Activated B cell treated with CpG ODN at 0.5 μM for 24 hours (primary cell): ENCODE results near the gene CTBP1. TPM values are rescaled to one million over a fixed set of nuclear protein-coding genes. Genes with fewer than 3 reads are reported as not detected.

Experiments used
- ATAC-seq: fragments of 200-7000 bp; cut with Tn5 transposase; one replicate; pipeline ENCODE4 v1.10.0; 2021; ENCODE audit warnings: low read depth, mild to moderate bottlenecking, moderate library complexity
- CTCF ChIA-PET: fragments of 350-600 bp; sonication (Branson Sonifier 250); formaldehyde crosslinking; loops from one replicate; lab custom pipeline; 2021; ENCODE audit warnings: antibody characterized with exemption; lab: Charles Lee
- POLR2A ChIA-PET: fragments of 350-600 bp; sonication (Branson Sonifier 250); formaldehyde crosslinking; loops from one replicate; lab custom pipeline; 2021; ENCODE audit warnings: antibody characterized with exemption; lab: Charles Lee
- DNase-seq: peaks from one replicate; pipeline ENCODE4 v3.0.0; 2022
- H3K27ac Mint-ChIP-seq: one replicate; pipeline ENCODE4 v1.8.0; 2020; ENCODE audit warnings: mixed read lengths
- H3K27me3 Mint-ChIP-seq: one replicate; pipeline ENCODE4 v1.8.0; 2021; ENCODE audit warnings: mixed read lengths
- H3K36me3 Mint-ChIP-seq: one replicate; pipeline ENCODE4 v1.8.0; 2021; ENCODE audit warnings: low read depth, mixed read lengths
- H3K4me1 Mint-ChIP-seq: one replicate; pipeline ENCODE4 v1.8.0; 2021; ENCODE audit warnings: mixed read lengths
- H3K4me3 Mint-ChIP-seq: one replicate; pipeline ENCODE4 v1.8.0; 2020; ENCODE audit warnings: mild to moderate bottlenecking, mixed read lengths
- H3K9me3 Mint-ChIP-seq: one replicate; pipeline ENCODE4 v1.8.0; 2020; ENCODE audit warnings: mixed read lengths
- intact Hi-C: fragments of 100-400 bp; cut with micrococcal nuclease; formaldehyde crosslinking; loops from one replicate; pipeline ENCODE4 v1.15.1; 2024
- total RNA-seq: library from RNA; stranded (reverse); gene quantifications from 2 replicates; pipeline ENCODE4 v1.2.3, GENCODE V29; 2022
- TF ChIP-seq, protein P1 (sequence below): fragments of 200-600 bp; IDR thresholded peaks from one replicate; pipeline ENCODE4 v1.8.0; 2022; ENCODE audit warnings: antibody characterized with exemption, mild to moderate bottlenecking

CTBP1 gene
- total RNA-seq, 1 donor from 2014 or later = 175 TPM

DNA sequence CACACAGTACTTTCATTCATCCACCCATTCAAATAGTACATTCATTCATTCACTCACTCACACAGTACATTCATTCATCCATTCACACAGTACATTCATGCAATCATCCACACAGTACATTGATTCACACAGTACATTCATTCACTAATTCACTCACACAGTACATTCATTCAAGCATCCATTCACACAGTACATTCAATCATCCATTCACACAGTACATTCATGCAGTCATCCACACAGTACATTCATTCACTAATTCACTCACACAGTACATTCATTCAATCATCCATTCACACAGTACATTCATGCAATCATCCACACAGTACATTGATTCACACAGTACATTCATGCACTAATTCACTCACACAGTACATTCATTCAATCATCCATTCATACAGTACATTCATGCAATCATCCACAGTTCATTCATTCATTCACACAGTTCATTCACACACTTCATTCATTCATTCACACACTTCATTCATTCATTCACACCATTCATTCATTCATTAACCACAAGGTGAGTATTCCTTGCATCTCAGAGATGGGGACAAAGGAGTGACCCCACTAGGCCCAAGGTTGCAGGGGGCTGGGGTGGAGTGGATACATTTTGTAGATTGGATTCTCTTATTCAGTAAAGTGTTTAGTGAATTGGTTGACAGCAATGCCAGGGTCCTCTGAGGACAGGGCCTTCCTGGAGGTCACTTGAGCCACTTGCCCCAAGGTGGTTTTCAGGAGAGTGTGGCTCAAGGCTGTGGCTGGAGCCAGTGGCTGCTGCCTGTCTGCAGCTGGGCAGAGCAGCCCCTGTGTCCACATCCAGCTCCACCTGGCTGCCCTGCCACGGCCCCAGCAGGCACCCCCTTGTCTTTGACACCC is 72.3 kb downstream of the CTBP1 start:
- ATAC-seq (no peak), DNase-seq (no peak)
- Mint-ChIP-seq H3K36me3 (peaks cover 2% of the 10 kb centered on the region), H3K27ac (no peak overlapping the region), H3K4me3 (no peak overlapping the region), H3K4me1 (peaks cover 4% of the 10 kb centered on the region), H3K27me3 (no peaks in the 10 kb centered on the region), H3K9me3 (peaks cover 8% of the 10 kb centered on the region)
- ChIA-PET POLR2A (no interaction called here), CTCF (no interaction called here)
- TF ChIP-seq, protein P1, sequence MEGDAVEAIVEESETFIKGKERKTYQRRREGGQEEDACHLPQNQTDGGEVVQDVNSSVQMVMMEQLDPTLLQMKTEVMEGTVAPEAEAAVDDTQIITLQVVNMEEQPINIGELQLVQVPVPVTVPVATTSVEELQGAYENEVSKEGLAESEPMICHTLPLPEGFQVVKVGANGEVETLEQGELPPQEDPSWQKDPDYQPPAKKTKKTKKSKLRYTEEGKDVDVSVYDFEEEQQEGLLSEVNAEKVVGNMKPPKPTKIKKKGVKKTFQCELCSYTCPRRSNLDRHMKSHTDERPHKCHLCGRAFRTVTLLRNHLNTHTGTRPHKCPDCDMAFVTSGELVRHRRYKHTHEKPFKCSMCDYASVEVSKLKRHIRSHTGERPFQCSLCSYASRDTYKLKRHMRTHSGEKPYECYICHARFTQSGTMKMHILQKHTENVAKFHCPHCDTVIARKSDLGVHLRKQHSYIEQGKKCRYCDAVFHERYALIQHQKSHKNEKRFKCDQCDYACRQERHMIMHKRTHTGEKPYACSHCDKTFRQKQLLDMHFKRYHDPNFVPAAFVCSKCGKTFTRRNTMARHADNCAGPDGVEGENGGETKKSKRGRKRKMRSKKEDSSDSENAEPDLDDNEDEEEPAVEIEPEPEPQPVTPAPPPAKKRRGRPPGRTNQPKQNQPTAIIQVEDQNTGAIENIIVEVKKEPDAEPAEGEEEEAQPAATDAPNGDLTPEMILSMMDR = no peak
- intact Hi-C loops = no loop called here

DNA sequence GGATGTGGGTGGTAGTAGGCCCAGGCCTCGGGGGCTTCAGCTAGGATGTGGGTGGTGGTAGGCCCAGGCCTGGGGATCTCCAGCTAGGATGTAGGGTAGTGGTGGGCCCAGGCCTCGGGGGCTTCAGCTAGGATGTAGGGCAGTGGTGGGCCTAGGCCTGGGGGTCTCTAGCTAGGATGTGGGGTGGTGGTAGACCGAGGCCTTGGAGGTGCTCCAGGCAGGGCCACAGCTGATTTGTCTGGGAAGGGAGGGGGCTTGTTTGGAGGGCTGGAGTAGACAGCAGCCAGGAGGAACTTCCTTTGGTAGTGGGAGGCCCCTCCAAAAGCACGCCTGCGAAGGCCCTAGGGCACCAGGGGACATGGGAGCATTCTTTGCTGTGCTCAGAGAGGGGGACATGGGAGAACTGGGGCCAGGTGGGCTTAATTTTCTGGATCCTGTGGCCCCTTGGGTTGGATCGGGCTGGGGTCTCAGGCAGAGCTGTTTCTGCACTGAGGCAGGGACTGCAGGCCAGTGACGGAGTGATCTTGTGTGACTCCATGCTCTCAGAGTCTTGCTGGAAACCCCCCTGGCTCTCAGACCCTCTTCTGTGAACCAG is 73.2 kb downstream of the CTBP1 start:
- Mint-ChIP-seq H3K9me3 (peaks cover 2% of the 10 kb centered on the region), H3K36me3 (no peaks in the 10 kb centered on the region), H3K4me3 (no peak overlapping the region), H3K27ac (no peak overlapping the region), H3K27me3 (peaks cover 2% of the 10 kb centered on the region), H3K4me1 (peaks cover 9% of the 10 kb centered on the region)
- ChIA-PET CTCF (no interaction called here), POLR2A (interaction anchor here (0.7 kb wide), 1 partner anchor 19 kb away, joined by 3 read pairs; no protein-coding TSS in a partner anchor)
- ATAC-seq = no peak
- intact Hi-C loops = no loop called here
- no peak for DNase-seq
- TF ChIP-seq, protein P1 = no peak

DNA sequence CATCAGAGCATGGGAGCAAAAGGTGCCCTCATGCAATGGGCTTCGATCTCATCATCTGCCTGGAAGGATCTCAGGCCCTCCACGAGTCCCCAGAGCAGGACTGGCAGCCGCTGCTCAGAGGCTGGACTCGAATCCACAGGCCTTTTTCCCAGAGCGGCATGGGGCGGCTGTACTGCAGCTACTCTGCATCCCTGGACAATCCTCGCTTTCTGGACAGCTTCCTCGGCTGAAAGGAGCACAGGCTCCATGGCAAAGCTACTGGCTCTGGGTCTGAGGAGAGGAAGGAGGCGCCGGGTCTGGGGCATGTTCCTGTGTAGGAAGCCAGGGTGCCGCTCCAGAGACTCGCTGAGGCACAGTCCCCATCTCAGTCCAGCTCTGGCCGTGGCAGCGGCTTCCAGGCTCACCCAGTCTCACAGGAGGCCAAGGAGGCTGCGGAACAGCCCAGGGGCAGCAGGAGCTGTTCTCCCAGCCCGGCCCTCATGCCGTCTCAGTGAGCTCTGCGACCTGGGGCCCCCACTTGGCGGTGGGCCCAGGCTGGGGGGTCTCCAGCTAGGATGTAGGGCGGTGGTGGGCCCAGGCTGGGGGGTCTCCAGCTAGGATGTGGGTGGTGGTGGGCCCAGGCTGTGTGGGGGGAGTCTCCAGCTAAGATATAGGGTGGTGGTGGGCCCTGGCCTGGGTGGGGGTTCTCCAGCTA is 73.8 kb downstream of the CTBP1 start:
- CTCF ChIA-PET = no interaction called here
- H3K4me3 Mint-ChIP-seq = no peak overlapping the region
- peaks cover 2% of the 10 kb centered on the region for H3K27me3 Mint-ChIP-seq
- no peaks in the 10 kb centered on the region for H3K36me3 Mint-ChIP-seq
- POLR2A ChIA-PET = interaction anchor here (0.7 kb wide), 1 partner anchor 19 kb away, joined by 3 read pairs; no protein-coding TSS in a partner anchor
- DNase-seq (no peak), ATAC-seq (no peak)
- TF ChIP-seq, protein P1 = no peak
- intact Hi-C loops = no loop called here
- H3K9me3 Mint-ChIP-seq = no peaks in the 10 kb centered on the region
- peaks cover 12% of the 10 kb centered on the region for H3K4me1 Mint-ChIP-seq
- no peak overlapping the region for H3K27ac Mint-ChIP-seq

DNA sequence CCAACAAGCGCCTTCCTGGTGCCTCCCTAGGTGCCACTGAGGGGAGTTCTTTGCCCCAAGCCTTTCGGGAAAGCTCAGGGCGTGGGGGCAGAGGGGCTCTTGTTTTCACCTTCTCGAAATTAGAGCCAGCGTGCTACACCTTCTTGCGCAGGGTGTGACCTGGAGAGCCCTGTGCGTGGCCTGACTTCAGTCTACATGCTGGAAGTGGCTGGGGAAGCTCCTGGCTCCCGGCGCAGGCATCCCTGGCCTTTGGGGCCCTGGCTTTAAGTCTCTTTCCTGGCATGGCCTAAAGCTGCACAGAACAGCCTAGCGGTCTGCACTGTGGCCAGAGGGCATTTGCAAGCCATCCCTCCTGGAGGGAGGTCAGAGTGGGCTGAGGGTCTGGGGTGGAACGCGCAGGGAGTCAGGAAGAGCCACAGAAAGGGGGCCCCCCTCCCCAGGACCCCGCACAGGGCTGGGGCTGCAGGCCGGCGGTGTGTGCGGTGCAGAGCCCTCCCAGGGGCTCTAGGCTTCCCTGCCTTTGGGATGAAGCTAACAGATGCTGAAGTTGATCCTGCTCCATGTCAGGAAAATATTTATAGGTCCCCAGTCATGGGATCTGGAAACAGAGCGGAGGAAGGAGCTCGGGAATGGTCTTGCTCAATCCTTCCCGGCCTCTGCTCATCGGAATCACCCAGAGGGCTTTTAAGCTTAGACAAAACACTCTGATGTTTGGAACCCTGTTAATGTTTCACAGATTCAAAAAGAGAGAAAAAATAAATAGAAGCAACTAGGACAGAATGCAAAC is 75.8 kb downstream of the CTBP1 start:
- H3K9me3 Mint-ChIP-seq = no peaks in the 10 kb centered on the region
- H3K36me3 Mint-ChIP-seq = no peaks in the 10 kb centered on the region
- intact Hi-C loops = no loop called here
- no peak overlapping the region for H3K4me3 Mint-ChIP-seq
- DNase-seq (no peak), ATAC-seq (no peak)
- H3K27ac Mint-ChIP-seq = no peak overlapping the region
- CTCF ChIA-PET = interaction anchor here (0.8 kb wide), 1 partner anchor 95 kb away, joined by 4 read pairs; no protein-coding TSS in a partner anchor
- POLR2A ChIA-PET = no interaction called here
- peaks cover 2% of the 10 kb centered on the region for H3K27me3 Mint-ChIP-seq
- H3K4me1 Mint-ChIP-seq = peaks cover 18% of the 10 kb centered on the region
- TF ChIP-seq, protein P1 = no peak
